Measurements from ENCODE around the gene COL4A2. TPM values are rescaled to one million over a fixed set of nuclear protein-coding genes. Genes with fewer than 3 reads are reported as not detected.

The COL4A2 gene
- total RNA-seq, 1 donor from 2014 or later = 60.9 TPM

DNA sequence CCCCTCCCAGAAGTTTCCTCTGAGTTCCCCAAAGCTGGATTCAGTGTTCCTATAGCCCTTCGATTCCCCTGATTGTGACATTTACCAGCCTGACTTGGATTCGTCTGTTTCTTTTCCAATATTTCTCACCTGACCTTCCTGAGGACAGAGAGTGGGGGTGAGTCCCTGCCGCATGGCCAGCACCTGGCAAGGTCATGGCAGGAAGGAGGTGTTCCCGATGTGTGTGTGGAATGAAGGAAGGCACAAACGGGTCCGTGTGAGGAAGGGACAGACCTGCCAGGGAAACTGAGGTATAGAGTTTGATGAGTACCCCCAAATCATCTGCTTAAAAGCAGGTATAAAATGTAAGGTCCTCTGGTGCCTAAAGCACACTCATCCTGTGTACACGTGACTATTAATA is 3.4 kb upstream of the COL4A2 start:
- H3K36me3 Mint-ChIP-seq (ENCODE audit: unreplicated experiment) = no peaks in the 10 kb centered on the region
- TF ChIP-seq, protein P1, sequence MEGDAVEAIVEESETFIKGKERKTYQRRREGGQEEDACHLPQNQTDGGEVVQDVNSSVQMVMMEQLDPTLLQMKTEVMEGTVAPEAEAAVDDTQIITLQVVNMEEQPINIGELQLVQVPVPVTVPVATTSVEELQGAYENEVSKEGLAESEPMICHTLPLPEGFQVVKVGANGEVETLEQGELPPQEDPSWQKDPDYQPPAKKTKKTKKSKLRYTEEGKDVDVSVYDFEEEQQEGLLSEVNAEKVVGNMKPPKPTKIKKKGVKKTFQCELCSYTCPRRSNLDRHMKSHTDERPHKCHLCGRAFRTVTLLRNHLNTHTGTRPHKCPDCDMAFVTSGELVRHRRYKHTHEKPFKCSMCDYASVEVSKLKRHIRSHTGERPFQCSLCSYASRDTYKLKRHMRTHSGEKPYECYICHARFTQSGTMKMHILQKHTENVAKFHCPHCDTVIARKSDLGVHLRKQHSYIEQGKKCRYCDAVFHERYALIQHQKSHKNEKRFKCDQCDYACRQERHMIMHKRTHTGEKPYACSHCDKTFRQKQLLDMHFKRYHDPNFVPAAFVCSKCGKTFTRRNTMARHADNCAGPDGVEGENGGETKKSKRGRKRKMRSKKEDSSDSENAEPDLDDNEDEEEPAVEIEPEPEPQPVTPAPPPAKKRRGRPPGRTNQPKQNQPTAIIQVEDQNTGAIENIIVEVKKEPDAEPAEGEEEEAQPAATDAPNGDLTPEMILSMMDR (IDR thresholded peaks at IDR 0.05; ENCODE audit: partially characterized antibody, unreplicated experiment) = no peak
- no peak for DNase-seq
- no peak overlapping the region for H3K4me3 Mint-ChIP-seq (ENCODE audit: unreplicated experiment)
- peaks cover 34% of the 10 kb centered on the region for H3K4me1 Mint-ChIP-seq (ENCODE audit: low read depth, unreplicated experiment)
- peaks cover 4% of the 10 kb centered on the region for H3K9me3 Mint-ChIP-seq (ENCODE audit: unreplicated experiment)
- H3K27me3 Mint-ChIP-seq (ENCODE audit: unreplicated experiment) = peaks cover 18% of the 10 kb centered on the region
- no peak overlapping the region for H3K27ac Mint-ChIP-seq (ENCODE audit: unreplicated experiment)

DNA sequence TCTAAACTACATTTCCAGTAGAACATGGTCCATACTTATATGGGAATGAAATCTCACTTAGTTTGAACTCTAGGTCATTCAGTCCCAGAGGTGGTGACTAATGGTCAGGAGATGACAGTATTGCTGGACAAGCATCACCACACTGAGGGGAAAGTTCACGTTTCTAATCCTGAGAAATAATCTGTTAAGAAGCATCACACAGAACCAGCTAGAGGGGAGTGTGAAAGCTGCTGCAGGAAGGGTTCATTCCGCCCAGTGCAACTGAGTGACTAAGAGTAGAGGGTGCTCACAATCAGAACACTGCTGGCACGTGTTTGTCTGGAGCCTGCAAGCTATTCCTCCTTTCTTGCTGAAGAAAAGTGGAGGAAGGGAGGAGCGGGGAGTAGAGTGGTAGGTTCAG is 2.8 kb upstream of the COL4A2 start:
- peaks cover 18% of the 10 kb centered on the region for H3K27me3 Mint-ChIP-seq (ENCODE audit: unreplicated experiment)
- peak overlapping the region; percentile 26 for H3K4me3 Mint-ChIP-seq (ENCODE audit: unreplicated experiment)
- H3K27ac Mint-ChIP-seq (ENCODE audit: unreplicated experiment) = no peak overlapping the region
- DNase-seq = no peak
- no peaks in the 10 kb centered on the region for H3K36me3 Mint-ChIP-seq (ENCODE audit: unreplicated experiment)
- TF ChIP-seq, protein P1 (IDR thresholded peaks at IDR 0.05; ENCODE audit: partially characterized antibody, unreplicated experiment) = no peak
- H3K9me3 Mint-ChIP-seq (ENCODE audit: unreplicated experiment) = peaks cover 4% of the 10 kb centered on the region
- peaks cover 31% of the 10 kb centered on the region for H3K4me1 Mint-ChIP-seq (ENCODE audit: low read depth, unreplicated experiment)

DNA sequence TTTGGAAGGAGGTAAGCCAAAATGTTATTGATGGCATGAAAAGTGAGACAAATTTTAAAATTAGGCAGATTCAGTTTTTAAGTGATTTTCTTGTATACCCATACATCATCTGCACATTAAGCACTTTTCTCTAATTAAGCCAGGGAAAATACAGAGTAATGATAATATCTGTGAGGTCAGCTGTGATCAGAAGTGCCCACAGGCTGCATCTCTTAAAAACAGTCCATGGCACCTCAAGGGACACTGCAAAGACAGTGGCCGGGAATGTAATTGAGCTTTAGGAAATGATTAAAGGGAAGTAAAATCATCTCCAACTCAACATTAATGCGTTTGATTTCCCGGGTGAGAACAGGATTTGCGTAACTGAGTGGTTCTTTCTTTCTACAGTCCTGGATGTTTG is 2.1 kb upstream of the COL4A2 start:
- Mint-ChIP-seq H3K4me1 (ENCODE audit: low read depth, unreplicated experiment) (peaks cover 28% of the 10 kb centered on the region), H3K9me3 (ENCODE audit: unreplicated experiment) (peaks cover 6% of the 10 kb centered on the region), H3K4me3 (ENCODE audit: unreplicated experiment) (peak overlapping the region; percentile 78), H3K36me3 (ENCODE audit: unreplicated experiment) (no peaks in the 10 kb centered on the region), H3K27me3 (ENCODE audit: unreplicated experiment) (peaks cover 19% of the 10 kb centered on the region), H3K27ac (ENCODE audit: unreplicated experiment) (no peak overlapping the region)
- DNase-seq = no peak
- TF ChIP-seq, protein P1 (IDR thresholded peaks at IDR 0.05; ENCODE audit: partially characterized antibody, unreplicated experiment) = no peak

DNA sequence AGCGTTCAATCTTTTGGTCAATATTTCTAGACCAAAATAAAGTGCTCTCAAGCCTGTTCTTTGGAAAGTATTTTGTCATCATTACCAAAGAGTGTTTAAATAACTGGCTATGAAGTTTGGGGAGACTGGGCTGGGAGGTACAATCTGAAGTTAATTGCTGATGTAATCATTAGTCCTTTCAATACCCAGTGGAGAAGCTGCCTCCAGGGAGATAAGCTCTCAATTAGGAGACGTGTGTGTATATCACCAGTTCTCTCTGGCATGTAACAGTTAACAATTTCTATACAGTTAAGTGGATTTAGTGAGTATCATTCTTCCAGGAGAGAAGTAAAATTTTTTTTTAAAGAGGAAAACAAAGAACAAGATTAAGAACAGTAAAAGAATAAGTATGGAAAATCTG is 1.5 kb upstream of the COL4A2 start:
- H3K27me3 Mint-ChIP-seq (ENCODE audit: unreplicated experiment) = peaks cover 20% of the 10 kb centered on the region
- peaks cover 24% of the 10 kb centered on the region for H3K4me1 Mint-ChIP-seq (ENCODE audit: low read depth, unreplicated experiment)
- H3K36me3 Mint-ChIP-seq (ENCODE audit: unreplicated experiment) = no peaks in the 10 kb centered on the region
- peak overlapping the region; percentile 78 for H3K4me3 Mint-ChIP-seq (ENCODE audit: unreplicated experiment)
- DNase-seq = no peak
- H3K27ac Mint-ChIP-seq (ENCODE audit: unreplicated experiment) = peak overlapping the region; percentile 49
- peaks cover 7% of the 10 kb centered on the region for H3K9me3 Mint-ChIP-seq (ENCODE audit: unreplicated experiment)
- TF ChIP-seq, protein P1 (IDR thresholded peaks at IDR 0.05; ENCODE audit: partially characterized antibody, unreplicated experiment) = no peak

DNA sequence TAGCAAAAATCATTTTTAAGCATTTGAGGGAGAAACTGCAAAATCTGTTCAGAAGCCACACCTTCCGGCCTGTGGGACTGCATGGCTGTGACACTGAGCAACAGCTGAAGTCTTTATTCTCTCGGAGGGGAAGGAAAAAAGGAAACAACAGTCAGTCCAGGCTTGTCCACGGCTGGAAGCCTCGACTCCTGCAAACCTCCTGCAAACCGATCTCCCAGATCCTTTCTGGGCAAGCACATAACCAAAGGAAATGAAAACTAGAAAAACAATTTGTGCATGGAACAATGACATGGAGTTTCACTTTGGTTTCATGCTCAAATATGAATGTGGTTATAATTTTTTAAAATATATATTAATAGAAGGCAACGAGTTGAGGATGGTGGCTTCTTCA is 1.1 kb upstream of the COL4A2 start:
- Mint-ChIP-seq H3K4me3 (ENCODE audit: unreplicated experiment) (peak overlapping the region; percentile 78), H3K36me3 (ENCODE audit: unreplicated experiment) (no peaks in the 10 kb centered on the region), H3K4me1 (ENCODE audit: low read depth, unreplicated experiment) (peaks cover 23% of the 10 kb centered on the region), H3K27ac (ENCODE audit: unreplicated experiment) (peak overlapping the region; percentile 49), H3K27me3 (ENCODE audit: unreplicated experiment) (peaks cover 20% of the 10 kb centered on the region), H3K9me3 (ENCODE audit: unreplicated experiment) (peaks cover 7% of the 10 kb centered on the region)
- DNase-seq = no peak
- TF ChIP-seq, protein P1 (IDR thresholded peaks at IDR 0.05; ENCODE audit: partially characterized antibody, unreplicated experiment) = no peak
